Middle frontal gyrus (tissue), 1 donor: ENCODE data around the gene TNNI2.
"Not testable (repeated sequence)": the region's sequence is repeated elsewhere in the genome, so short reads cannot be mapped to it uniquely, and the experiment has no call there.

ENCODE experiments used
- DNase-seq: peaks from one replicate; pipeline ENCODE4 v3.0.0-alpha.2; 2015; ENCODE audit warnings: low spot score; ENCODE audit errors: extremely low spot score

Gene TNNI2

DNA sequence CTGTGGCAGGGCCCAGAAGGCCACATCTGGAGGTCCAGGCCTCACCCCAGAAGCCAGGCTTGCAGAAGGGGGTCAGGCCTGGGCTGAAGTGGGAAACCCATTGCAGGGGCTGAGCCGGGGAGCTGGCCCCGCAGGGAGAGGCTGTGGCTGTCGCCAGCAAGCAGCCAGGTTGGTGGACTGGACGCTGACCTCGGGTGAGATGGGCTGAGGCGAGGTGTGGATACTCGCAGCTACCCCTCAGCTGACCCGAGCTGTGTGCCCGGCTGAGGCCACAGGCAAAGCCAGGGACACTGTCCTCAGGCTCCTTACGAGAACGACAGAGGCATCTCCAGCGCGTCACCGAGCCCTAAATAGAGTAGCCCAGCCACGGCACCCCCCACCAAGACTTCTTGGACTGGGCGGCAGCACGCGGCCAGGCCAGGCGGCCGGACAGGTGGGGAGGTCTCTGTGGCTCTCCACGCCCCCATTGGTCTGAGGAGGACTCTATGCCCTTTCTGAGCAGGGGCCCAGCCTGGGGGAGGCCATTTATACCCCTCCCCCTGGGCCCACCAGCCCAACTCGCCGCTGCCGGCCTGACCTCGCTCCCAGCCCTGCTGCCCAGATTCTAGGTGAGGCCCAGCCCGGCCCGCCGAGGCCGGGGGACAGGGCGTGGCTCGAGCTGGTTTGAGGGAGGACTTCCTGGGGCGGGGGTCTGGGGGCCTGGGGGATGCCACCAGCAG is at the start of gene TNNI2:
TNNI2 (plus strand) TSS at position 556 of the 719 bp plus-strand sequence. CDS start 716 bp downstream, outside the sequence.
- DNase-seq, result no peak

DNA sequence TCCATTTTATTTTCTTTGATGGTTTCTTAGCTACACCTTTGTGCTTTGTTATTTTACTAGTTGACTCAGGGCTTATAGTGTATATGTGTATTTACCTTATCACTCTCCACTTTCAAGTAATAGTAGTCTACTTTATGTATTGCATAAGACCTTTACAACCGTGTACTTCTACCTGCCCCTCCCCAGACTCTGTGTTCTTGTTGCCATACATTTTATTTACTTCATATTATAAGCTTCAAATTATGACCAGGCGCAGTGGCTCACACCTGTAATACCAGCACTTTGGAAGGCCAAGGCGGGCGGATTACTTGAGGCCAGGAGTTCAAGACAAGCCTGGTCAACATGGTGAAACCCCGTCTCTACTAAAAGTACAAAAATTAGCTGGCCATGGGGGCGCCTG is 46.9 kb upstream of the TNNI2 start:
- no peak for DNase-seq

GRCh38 chr11:1792461-1792860 is 46.3 kb upstream of the TNNI2 start:
- DNase-seq, result no peak

GRCh38 chr11:1793081-1793480 is 45.7 kb upstream of the TNNI2 start:
- no peak for DNase-seq

DNA sequence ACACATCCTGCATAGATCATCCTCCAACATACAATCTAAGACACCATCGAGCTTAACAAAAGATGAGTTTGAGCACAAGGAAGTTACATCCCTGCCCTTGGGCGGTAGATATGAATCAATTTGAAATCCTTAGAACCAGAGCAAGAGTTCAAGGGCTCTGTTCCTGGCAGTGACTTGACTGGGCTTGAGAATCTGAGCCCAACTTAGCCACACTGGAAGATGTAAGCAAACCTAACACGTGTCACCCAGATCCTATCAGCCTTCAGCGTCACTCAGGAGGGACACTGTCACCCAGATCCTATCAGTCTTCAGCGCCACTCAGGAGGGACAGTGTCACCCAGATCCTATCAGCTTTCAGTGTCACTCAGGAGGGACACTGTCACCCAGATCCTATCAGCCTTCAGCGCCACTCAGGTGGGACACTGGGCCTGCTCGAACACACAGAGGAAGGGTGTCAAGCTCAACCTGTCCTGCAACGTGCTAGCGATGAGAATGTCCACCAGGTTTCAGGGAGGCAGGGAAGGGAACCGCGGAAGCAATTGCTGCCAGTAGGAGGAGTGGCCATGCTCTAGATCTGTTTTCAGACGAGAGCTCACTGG is 42.3 kb upstream of the TNNI2 start:
- DNase-seq, result no peak

- no peak for DNase-seq
Observed at GRCh38 chr11:1797391-1798125, 41.2 kb upstream of the TNNI2 start.

DNA sequence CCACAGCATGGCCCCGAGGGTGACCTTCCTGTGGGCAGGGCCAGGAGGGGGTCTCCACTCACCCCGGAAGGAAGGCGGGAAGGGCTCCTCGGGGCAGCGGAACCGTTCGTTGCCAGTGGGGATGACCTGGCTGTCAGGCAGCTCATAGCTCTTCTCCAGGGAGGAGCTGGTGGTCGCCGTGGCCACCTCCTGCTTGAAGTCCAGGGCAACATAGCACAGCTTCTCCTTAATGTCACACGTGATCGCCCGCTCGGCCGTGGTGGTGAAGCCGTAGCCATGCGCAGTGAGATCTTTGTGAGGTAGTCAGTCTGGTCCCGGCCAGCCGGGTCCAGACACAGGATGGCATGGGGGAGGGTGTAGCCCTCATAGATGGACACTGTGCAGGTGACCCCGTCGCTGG is 35.5 kb upstream of the TNNI2 start:
- DNase-seq, result no peak

- DNase-seq, result not testable (repeated sequence)
Observed at GRCh38 chr11:1803835-1804519, 34.8 kb upstream of the TNNI2 start.

DNA sequence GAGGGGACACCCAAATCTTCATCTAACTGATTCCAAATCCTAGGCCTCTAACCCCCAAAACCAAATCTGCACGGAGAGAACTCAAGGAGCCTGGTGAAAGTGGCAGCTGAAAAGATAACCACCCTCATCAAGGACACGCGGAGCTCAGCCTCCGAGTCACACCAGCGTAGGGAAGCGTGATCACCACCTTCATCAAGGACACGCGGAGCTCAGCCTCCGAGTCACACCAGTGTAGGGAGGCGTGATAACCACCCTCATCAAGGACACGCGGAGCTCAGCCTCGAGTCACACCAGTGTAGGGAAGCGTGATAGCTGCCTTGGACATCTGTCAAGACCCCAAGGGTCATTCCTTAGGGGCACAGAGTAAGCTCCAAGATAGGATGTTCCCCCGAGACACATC is 33.3 kb upstream of the TNNI2 start:
- DNase-seq, result no peak

DNA sequence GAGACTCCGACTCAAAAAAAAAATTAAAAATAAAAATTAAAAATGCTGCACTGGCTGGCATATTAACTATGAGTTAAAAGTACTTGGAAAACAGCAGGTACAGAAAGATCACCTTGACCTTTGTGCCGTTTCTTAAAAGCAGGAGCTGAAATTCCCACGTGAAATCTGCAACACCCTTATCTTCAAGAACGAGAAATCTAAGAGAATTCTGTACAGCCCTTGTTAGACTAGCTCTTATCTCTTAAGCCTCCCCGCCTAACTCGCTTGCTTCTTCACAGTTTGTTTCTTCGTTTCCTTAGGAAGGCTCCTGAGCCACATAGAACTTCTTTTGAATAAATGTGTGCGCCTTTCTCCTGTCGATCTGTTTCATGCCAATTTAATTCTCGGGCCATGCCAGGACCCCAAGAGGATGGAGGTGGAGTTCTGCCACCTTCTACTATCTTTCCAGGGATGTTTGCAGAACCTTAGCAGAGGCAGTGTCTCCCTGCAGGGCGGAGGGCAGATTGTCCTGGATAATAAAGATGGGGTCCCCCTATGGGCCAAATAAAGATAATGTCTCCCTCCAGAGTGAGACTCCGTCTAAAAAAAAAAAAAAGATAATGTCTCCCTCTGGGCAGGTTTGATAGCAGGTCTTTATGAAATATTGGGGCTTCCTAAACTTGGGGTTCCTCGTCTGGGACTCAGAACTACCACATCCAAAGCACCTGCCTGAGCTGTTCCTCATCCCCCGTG is 31.4 kb upstream of the TNNI2 start:
- no peak for DNase-seq

GRCh38 chr11:1810761-1811160 is 28.0 kb upstream of the TNNI2 start:
- DNase-seq, result no peak

- no peak for DNase-seq
Observed at GRCh38 chr11:1812274-1812673, 26.5 kb upstream of the TNNI2 start.

GRCh38 chr11:1812801-1813200 is 26.0 kb upstream of the TNNI2 start:
- no peak for DNase-seq

- DNase-seq, result not testable (repeated sequence)
Observed at GRCh38 chr11:1813356-1813755, 25.4 kb upstream of the TNNI2 start.

DNA sequence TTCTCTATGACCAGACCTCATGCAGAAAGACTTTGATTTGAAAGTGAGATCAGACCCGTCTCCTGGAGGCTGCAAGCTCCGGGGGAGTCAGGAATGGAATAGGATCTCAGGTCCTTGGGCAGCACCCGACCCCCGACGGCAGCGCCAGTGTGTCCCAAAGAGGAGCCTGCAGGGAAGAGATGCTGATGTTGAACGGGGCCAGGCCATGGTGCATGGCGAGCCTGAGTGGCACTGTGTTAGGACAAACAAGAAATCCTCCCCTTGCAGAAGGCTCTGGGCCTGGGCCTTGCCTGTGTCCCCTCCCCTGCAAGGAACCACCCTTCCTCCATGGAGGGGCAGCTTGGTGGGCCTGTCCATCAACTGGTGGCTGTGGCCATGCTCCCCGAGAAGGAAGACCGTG is 24.1 kb upstream of the TNNI2 start:
- DNase-seq, result no peak

- DNase-seq, result no peak
Observed at GRCh38 chr11:1815311-1815710, 23.5 kb upstream of the TNNI2 start.

- no peak for DNase-seq
Observed at GRCh38 chr11:1815751-1816150, 23.0 kb upstream of the TNNI2 start.

DNA sequence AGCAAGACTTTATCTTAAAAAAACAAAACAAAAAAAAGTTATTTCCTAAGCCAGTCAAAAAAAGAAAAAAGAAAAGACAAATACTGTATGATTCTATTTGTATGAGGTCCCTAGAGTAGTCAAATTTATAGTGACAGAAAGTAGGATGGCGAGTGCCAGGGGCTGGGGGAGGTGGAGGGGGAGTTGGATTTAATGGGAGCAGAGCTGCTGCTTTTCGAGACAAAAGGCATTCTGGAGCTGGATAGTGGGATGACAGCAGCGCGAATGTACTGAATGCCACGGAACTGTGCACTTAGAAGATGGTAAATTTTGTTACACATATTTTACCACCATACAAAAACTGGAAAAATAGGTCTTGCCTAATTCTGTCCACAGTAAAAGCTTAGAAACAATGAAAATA is 21.8 kb upstream of the TNNI2 start:
- DNase-seq, result no peak

DNA sequence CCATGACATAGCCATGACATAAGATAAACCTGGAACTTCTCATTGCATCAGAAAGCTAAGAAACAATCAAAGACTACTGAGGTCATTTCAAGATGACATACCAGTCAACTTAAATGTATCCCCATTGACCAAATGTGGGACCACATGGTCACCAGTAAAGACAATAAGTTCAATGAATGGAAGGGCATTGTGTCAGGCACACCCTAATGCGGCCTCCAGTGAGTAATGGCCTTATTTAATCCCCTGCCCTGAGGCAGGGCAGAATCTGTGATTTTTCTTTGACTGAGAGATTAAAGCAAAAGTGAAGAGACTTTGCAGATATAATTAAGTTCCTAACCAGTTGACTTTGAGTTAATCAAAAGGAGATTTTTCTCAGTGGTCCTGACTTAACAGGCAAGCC is 21.3 kb upstream of the TNNI2 start:
- DNase-seq, result no peak

GRCh38 chr11:1819074-1819473 is 19.7 kb upstream of the TNNI2 start:
- no peak for DNase-seq
